ENCODE measurements around the gene INCENP. TPM values are rescaled to one million over a fixed set of nuclear protein-coding genes. Genes with fewer than 3 reads are reported as not detected.
"Not testable (repeated sequence)": the region's sequence is repeated elsewhere in the genome, so short reads cannot be mapped to it uniquely, and the experiment has no call there.

The INCENP gene
- total RNA-seq, 4 donors from 2014 or later, result 17.5 to 30.7 (median 26.4) TPM

DNA sequence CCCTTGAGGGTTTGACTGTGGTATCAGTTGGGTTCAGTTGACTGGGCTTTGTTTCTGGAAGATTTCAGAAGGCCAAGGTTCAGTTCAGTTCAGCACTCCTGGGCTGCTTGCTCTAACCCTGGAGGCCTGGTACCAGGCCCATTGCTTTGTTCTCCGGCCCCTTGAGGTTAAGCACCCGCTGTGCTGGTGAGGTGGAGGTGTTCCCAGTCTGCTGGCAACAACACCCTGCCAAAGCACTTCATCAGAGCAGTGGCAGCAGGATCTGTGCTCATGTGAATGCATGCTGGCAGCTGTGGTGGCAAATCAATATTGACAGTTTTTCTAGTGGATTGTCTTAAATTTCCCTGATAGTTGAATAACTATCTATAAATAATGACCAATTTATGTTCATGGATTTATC lies 62.4 kb downstream of the INCENP start:
- 27 to 63% methylated on average over 2 of the region's 2 CpGs for WGBS, 2 donors

DNA sequence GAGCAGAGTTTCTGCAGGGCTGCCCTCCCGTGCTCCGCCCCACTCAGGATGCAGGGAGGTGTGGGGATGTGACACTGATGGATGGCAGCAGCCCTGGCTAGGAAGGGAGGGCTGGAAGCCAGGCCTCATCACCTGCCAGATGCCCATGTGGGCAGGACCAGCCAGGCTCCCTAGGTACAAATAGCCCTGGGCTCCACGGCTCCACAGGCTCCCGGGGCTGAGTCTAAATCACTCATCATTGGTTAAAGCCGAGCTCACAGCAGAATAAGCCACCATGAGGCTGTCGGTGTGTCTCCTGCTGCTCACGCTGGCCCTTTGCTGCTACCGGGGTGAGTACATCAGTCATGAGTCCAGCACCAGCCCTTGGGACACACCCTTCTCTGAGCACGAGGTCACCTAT lies 66.2 kb downstream of the INCENP start, which contains the start of gene SCGB1D1:
TSS of gene SCGB1D1 (plus strand) at position 206 of the 400 bp plus-strand sequence. CDS start at position 275, 69 bp downstream.
- peak in 1 of 2 donors; percentile 52 for DNase-seq (ENCODE audit: low spot score in 2 of 2)
- TF ChIP-seq, protein P1, sequence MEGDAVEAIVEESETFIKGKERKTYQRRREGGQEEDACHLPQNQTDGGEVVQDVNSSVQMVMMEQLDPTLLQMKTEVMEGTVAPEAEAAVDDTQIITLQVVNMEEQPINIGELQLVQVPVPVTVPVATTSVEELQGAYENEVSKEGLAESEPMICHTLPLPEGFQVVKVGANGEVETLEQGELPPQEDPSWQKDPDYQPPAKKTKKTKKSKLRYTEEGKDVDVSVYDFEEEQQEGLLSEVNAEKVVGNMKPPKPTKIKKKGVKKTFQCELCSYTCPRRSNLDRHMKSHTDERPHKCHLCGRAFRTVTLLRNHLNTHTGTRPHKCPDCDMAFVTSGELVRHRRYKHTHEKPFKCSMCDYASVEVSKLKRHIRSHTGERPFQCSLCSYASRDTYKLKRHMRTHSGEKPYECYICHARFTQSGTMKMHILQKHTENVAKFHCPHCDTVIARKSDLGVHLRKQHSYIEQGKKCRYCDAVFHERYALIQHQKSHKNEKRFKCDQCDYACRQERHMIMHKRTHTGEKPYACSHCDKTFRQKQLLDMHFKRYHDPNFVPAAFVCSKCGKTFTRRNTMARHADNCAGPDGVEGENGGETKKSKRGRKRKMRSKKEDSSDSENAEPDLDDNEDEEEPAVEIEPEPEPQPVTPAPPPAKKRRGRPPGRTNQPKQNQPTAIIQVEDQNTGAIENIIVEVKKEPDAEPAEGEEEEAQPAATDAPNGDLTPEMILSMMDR (IDR thresholded peaks at IDR 0.05), result no peak
- no peak for TF ChIP-seq POLR2A (IDR thresholded peaks at IDR 0.05)
- no peak within 1 kb of the TSS for H3K4me3 ChIP-seq (ENCODE audit: low read depth, poor library complexity, severe bottlenecking)
- intact Hi-C loops (cut with DNase I; ENCODE audit: low total_unique reads), result no loop called here
- 54 to 67% methylated on average over 8 to 9 of the region's 9 CpGs for WGBS, 2 donors

More for the DNA sequence above, 62.4 kb downstream of the INCENP start:
- peak in 1 of 2 donors; percentile 65 for DNase-seq (ENCODE audit: low spot score in 2 of 2)
- intact Hi-C loops (cut with DNase I; ENCODE audit: low total_unique reads), result no loop called here
- TF ChIP-seq, protein P1 (IDR thresholded peaks at IDR 0.05), result no peak
- TF ChIP-seq POLR2A (IDR thresholded peaks at IDR 0.05), result no peak
- H3K4me3 ChIP-seq (ENCODE audit: low read depth, poor library complexity, severe bottlenecking), result no peak overlapping the region

DNA sequence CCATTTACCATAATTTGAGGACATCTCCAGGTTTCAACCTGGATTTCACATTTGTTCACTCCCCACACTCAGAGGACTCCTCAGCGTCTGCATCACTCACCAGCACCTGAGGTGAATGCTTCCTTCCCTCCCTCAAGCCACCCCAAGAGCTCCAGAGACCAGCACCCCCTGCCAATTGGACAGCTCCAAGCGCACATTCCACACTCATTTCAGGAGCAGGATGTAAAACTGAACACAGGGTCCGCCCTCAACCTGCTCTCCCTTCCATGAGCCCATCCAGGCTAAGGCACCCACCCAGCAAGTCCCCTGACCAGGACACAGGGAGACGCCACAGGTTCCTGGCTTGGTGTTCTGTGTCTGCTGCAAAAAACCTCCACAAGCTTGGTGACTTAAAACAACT lies 70.1 kb downstream of the INCENP start:
- no peak for TF ChIP-seq POLR2A (IDR thresholded peaks at IDR 0.05)
- 60 to 63% methylated on average over 4 of the region's 4 CpGs for WGBS, 2 donors
- no peak overlapping the region for H3K4me3 ChIP-seq (ENCODE audit: low read depth, poor library complexity, severe bottlenecking)
- no peak for DNase-seq (ENCODE audit: low spot score in 2 of 2)
- intact Hi-C loops (cut with DNase I; ENCODE audit: low total_unique reads), result no loop called here

DNA sequence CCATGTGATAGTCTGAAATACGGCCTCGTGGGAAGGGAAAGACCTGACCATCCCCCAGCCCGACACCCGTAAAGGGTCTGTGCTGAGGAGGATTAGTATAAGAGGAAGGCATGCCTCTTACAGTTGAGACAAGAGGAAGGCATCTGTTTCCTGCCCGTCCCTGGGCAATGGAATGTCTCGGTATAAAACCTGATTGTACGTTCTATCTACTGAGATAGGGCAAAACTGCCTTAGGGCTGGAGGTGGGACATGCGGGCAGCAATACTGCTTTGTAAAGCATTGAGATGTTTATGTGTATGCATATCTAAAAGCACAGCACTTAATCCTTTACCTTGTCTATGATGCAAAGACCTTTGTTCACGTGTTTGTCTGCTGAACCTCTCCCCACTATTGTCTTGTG lies 71.2 kb downstream of the INCENP start:
- DNase-seq (ENCODE audit: low spot score in 2 of 2); intact Hi-C loops (cut with DNase I; ENCODE audit: low total_unique reads): not testable (repeated sequence)
- 19 to 28% methylated on average over 3 of the region's 9 CpGs for WGBS, 2 donors

DNA sequence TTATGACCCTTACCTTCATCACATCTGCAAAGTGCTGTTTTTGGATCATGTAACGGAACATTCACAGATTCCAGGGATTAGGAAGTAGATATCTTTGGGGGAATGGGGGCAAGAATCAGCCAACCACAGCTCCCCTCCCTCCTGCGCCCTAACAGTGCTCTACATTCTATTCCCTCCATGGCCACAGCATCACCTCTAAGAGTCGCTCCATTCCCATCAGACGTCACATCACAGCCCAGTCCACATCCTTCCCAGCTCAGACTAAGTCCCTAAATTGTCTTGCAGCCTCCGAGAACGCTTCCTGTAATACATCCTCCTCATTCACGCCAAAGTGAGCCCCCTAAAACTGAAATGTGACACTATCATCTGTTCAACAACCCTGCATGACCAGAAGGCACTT lies 72.1 kb downstream of the INCENP start:
- intact Hi-C loops (cut with DNase I; ENCODE audit: low total_unique reads), result no loop called here
- no peak overlapping the region for H3K4me3 ChIP-seq (ENCODE audit: low read depth, poor library complexity, severe bottlenecking)
- WGBS, 2 donors, result 55 to 61% methylated on average over 7 of the region's 7 CpGs
- no peak for TF ChIP-seq POLR2A (IDR thresholded peaks at IDR 0.05)
- TF ChIP-seq, protein P1 (IDR thresholded peaks at IDR 0.05), result no peak
- DNase-seq (ENCODE audit: low spot score in 2 of 2), result no peak

More for the DNA sequence above, 71.2 kb downstream of the INCENP start:
- H3K4me3 ChIP-seq (ENCODE audit: low read depth, poor library complexity, severe bottlenecking), result not testable (repeated sequence)

DNA sequence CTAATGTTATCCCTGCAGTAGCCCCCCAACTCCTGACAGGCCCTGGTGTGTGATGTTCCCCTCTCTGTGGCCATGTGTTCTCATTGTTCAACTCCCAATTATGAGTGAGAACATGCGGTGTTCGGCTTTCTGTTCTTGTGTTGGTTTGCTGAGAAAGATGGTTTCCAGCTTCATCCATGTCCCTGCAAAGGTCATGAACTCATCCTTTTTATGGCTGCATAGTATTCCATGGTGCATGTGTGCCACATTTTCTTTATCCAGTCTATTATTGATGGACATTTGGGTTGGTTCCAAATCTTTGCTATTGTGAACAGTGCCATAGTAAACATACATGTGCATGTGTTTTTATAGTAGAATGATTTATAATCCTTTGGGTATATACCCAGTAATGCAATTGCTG lies 73.6 kb downstream of the INCENP start:
- intact Hi-C loops (cut with DNase I; ENCODE audit: low total_unique reads), result not testable (repeated sequence)

DNA sequence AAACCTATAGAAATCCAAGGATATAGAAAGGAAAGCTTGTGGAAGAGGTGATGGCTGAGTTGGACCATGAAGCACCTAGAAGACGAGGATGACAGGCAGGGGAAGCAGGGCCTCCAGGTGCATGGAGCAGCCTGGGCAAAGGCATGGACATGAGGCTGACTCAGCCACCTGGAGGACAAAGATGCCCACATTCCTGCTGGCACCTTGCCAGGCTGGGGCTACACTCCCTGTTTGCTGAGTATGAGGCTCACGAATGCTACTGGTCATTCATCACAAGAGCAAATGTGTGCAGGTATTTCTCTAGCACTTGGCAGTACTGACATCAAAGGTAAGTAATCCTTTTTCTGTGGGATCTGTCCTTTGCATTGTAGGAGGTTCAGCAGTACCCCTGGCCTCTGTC lies 77.6 kb downstream of the INCENP start:
- TF ChIP-seq, protein P1 (IDR thresholded peaks at IDR 0.05), result no peak
- no peak for TF ChIP-seq POLR2A (IDR thresholded peaks at IDR 0.05)
- DNase-seq (ENCODE audit: low spot score in 2 of 2), result no peak
- H3K4me3 ChIP-seq (ENCODE audit: low read depth, poor library complexity, severe bottlenecking), result no peak overlapping the region
- WGBS, 2 donors, result 90% methylated on average over 2 of the region's 2 CpGs
- intact Hi-C loops (cut with DNase I; ENCODE audit: low total_unique reads), result no loop called here

More for the DNA sequence above, 73.6 kb downstream of the INCENP start:
- not testable (repeated sequence) for H3K4me3 ChIP-seq (ENCODE audit: low read depth, poor library complexity, severe bottlenecking); DNase-seq (ENCODE audit: low spot score in 2 of 2)
- WGBS, 2 donors, result 82 to 100% methylated on average over 2 of the region's 2 CpGs

Other genes starting within 250 kb of the INCENP start
- 10 to 100 TPM; 10.9 to 27.8 (median 18.3) TPM for gene FADS3, start 232.5 kb upstream of the INCENP start, total RNA-seq
- gene RAB3IL1, start 206.4 kb upstream of the INCENP start, total RNA-seq, result 10 to 100 TPM in 1 of 4 donors, 1 to 10 TPM in 3; 6.1 to 10.9 (median 7.8) TPM
- 1 to 10 TPM in 3 of 4 donors, under 1 TPM in 1; 0.89 to 2.8 (median 1.5) TPM for gene BEST1, start 173.7 kb upstream of the INCENP start, total RNA-seq
- 1,000 to 10,000 TPM in 1 of 4 donors, 100 to 1,000 TPM in 3; 583 to 1,081 (median 634) TPM for gene FTH1, start 156.4 kb upstream of the INCENP start, total RNA-seq
- gene SCGB1D1, start 66.2 kb downstream of the INCENP start, total RNA-seq, result not detected
- 10 to 100 TPM in 1 of 4 donors, 1 to 10 TPM in 3; 4.6 to 14.4 (median 5.7) TPM for gene SCGB2A1, start 84.7 kb downstream of the INCENP start, total RNA-seq
- gene SCGB1D2, start 118.2 kb downstream of the INCENP start, total RNA-seq, result 1,000 to 10,000 TPM in 1 of 4 donors, 100 to 1,000 TPM in 3; 100 to 1,012 (median 470) TPM
- 1,000 to 10,000 TPM in 2 of 4 donors, 100 to 1,000 TPM in 2; 410 to 1,440 (median 953) TPM for gene SCGB2A2, start 146.1 kb downstream of the INCENP start, total RNA-seq
- gene SCGB1D4, start 175.1 kb downstream of the INCENP start, total RNA-seq, result not detected
- gene ASRGL1, start 213.4 kb downstream of the INCENP start, total RNA-seq, result 10 to 100 TPM in 1 of 4 donors, 1 to 10 TPM in 2, under 1 TPM in 1; 0.38 to 12.6 (median 2.8) TPM

Data from lower leg skin (tissue), 4 donors.